ENCODE results near the gene KLHL6. TPM values are rescaled to one million over a fixed set of nuclear protein-coding genes. Genes with fewer than 3 reads are reported as not detected.

KLHL6 gene
- total and polyA plus RNA-seq, 10 of the 15 experiments (the other 5 are each of a cell fraction or from before 2014, with no cell fraction given): 4.0 to 91.8 (median 24.4) TPM

DNA sequence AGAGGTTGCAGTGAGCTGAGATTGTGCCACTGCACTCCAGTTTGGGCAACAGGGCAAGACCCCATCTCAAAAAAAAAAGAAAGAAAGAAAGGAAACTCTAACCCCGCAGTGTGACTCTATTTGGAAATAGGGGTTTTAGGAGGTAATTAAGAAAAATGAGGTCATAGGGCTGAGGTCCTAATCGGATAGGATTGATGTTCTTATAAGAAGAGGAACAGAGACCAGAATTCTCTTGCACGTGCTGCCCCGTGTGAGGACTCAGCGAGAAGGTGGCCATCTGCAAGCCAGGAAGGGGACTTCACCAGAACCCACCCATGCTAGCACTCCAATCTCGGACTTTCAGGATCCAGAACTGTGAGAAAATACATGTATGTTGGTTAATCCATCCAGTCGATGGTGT is 25.8 kb downstream of the KLHL6 start (continued):
- TF ChIP-seq ASH2L (IDR thresholded peaks at IDR 0.05; ENCODE audit: borderline replicate concordance, low read depth): no peak
- TF ChIP-seq, protein P1, sequence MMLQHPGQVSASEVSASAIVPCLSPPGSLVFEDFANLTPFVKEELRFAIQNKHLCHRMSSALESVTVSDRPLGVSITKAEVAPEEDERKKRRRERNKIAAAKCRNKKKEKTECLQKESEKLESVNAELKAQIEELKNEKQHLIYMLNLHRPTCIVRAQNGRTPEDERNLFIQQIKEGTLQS (IDR thresholded peaks at IDR 0.05; ENCODE audit: borderline replicate concordance, extremely low read depth, low read depth, low read length): no peak
- no peak for TF ChIP-seq CBX5 (IDR thresholded peaks at IDR 0.05; ENCODE audit: low read depth)
- no peak for TF ChIP-seq KAT2A (conservative IDR thresholded peaks at IDR 0.05; ENCODE audit: control insufficient read depth, low read depth, low read length)
- TF ChIP-seq ZSCAN29 (IDR thresholded peaks at IDR 0.05): no peak
- peak; percentile 48; the same call in 1 of the 2 replicates for TF ChIP-seq SPI1 (IDR thresholded peaks at IDR 0.05; ENCODE audit: borderline replicate concordance, insufficient read depth, low read depth, low read length)
- no peak for TF ChIP-seq BRCA1 (IDR thresholded peaks at IDR 0.05; ENCODE audit: low read depth, low read length)
- TF ChIP-seq SMAD1 (IDR thresholded peaks at IDR 0.05; ENCODE audit: low read depth, partially characterized antibody): no peak
- TF ChIP-seq IKZF1 (conservative IDR thresholded peaks at IDR 0.05): peak; percentile 43; the same call in 1 of the 2 replicates
- TF ChIP-seq FOXK2 (IDR thresholded peaks at IDR 0.05): no peak
- TF ChIP-seq PAX5 (IDR thresholded peaks at IDR 0.05; ENCODE audit: borderline replicate concordance, low read depth, low read length): no peak
- TF ChIP-seq STAT1 (conservative IDR thresholded peaks at IDR 0.05): no peak
- TF ChIP-seq PML (IDR thresholded peaks at IDR 0.05; ENCODE audit: low read length): no peak
- TF ChIP-seq, protein P2, sequence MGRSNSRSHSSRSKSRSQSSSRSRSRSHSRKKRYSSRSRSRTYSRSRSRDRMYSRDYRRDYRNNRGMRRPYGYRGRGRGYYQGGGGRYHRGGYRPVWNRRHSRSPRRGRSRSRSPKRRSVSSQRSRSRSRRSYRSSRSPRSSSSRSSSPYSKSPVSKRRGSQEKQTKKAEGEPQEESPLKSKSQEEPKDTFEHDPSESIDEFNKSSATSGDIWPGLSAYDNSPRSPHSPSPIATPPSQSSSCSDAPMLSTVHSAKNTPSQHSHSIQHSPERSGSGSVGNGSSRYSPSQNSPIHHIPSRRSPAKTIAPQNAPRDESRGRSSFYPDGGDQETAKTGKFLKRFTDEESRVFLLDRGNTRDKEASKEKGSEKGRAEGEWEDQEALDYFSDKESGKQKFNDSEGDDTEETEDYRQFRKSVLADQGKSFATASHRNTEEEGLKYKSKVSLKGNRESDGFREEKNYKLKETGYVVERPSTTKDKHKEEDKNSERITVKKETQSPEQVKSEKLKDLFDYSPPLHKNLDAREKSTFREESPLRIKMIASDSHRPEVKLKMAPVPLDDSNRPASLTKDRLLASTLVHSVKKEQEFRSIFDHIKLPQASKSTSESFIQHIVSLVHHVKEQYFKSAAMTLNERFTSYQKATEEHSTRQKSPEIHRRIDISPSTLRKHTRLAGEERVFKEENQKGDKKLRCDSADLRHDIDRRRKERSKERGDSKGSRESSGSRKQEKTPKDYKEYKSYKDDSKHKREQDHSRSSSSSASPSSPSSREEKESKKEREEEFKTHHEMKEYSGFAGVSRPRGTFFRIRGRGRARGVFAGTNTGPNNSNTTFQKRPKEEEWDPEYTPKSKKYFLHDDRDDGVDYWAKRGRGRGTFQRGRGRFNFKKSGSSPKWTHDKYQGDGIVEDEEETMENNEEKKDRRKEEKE (IDR thresholded peaks at IDR 0.05): no peak
- TF ChIP-seq NFIC (IDR thresholded peaks at IDR 0.05; ENCODE audit: low read depth, low read length): peak; percentile 13; the same call in 1 of the 2 replicates
- TF ChIP-seq NR2F1 (conservative IDR thresholded peaks at IDR 0.05): no peak
- no peak for TF ChIP-seq HCFC1 (IDR thresholded peaks at IDR 0.05; ENCODE audit: low read length)
- no peak for TF ChIP-seq RAD21 (IDR thresholded peaks at IDR 0.05; ENCODE audit: insufficient read depth, low read depth, low read length)
- no peak for TF ChIP-seq TCF12 (IDR thresholded peaks at IDR 0.05; ENCODE audit: low read depth, low read length)
- TF ChIP-seq RUNX3 (IDR thresholded peaks at IDR 0.05; ENCODE audit: low read length): peak; percentile 5; the same call in 1 of the 2 replicates
